Calu3 (cell line): Measurements from ENCODE around the gene AQP5. TPM values are rescaled to one million over a fixed set of nuclear protein-coding genes. Genes with fewer than 3 reads are reported as not detected.

Experiments used
- BruUV-seq: library from RNA; stranded (reverse); fragments of 400-500 nt; replicated peaks from 2 replicates; lab custom pipeline; 2021; lab: Mats Ljungman, UMichigan
- CTCF ChIA-PET: fragments of 300-600 bp; sonication (Branson Sonifier 250); formaldehyde crosslinking; loops from one replicate; lab custom pipeline; 2022; ENCODE audit warnings: antibody characterized with exemption; lab: Charles Lee
- DNase-seq: peaks from one replicate; pipeline ENCODE4 v3.0.0; 2022
- H3K27ac Mint-ChIP-seq: one replicate; pipeline ENCODE4 v1.8.0; 2022; ENCODE audit warnings: mixed read lengths; ENCODE audit not compliant: unreplicated experiment
- H3K27me3 Mint-ChIP-seq: one replicate; pipeline ENCODE4 v1.8.0; 2022; ENCODE audit warnings: mixed read lengths; ENCODE audit not compliant: unreplicated experiment
- H3K36me3 Mint-ChIP-seq: one replicate; pipeline ENCODE4 v1.8.0; 2022; ENCODE audit warnings: mild to moderate bottlenecking, moderate library complexity, mixed read lengths; ENCODE audit not compliant: insufficient read depth, unreplicated experiment
- H3K4me1 Mint-ChIP-seq: one replicate; pipeline ENCODE4 v1.8.0; 2022; ENCODE audit warnings: mild to moderate bottlenecking, low read depth, mixed read lengths; ENCODE audit not compliant: unreplicated experiment
- H3K4me3 Mint-ChIP-seq: one replicate; pipeline ENCODE4 v1.8.0; 2022; ENCODE audit warnings: mild to moderate bottlenecking, low read depth, moderate library complexity, mixed read lengths; ENCODE audit not compliant: unreplicated experiment
- H3K9me3 Mint-ChIP-seq: one replicate; pipeline ENCODE4 v1.8.0; 2022; ENCODE audit warnings: low read depth, mixed read lengths; ENCODE audit not compliant: unreplicated experiment
- CTCF ChIP-seq: fragments of 200-600 bp; IDR thresholded peaks from one replicate; pipeline ENCODE4 v1.8.0; 2022; ENCODE audit warnings: antibody characterized with exemption; ENCODE audit not compliant: unreplicated experiment
- intact Hi-C: fragments of 100-400 bp; cut with micrococcal nuclease; formaldehyde crosslinking; loops from one replicate; pipeline ENCODE4 v1.10.0; 2022; ENCODE audit not compliant: unreplicated experiment
- total RNA-seq: library from RNA; stranded (reverse); gene quantifications from 2 replicates; pipeline ENCODE4 v1.2.3, GENCODE V29; 2022

Gene AQP5
- total RNA-seq, 1 experiment from 2014 or later = 51.9 TPM

GRCh38 chr12:49953961-49954846 is 7.5 kb upstream of the AQP5 start:
- H3K36me3 Mint-ChIP-seq = no peaks in the 10 kb centered on the region
- CTCF ChIA-PET = no interaction called here
- H3K4me3 Mint-ChIP-seq = no peak overlapping the region
- no peaks in the 10 kb centered on the region for H3K9me3 Mint-ChIP-seq
- TF ChIP-seq CTCF = no peak
- intact Hi-C loops = no loop called here
- H3K4me1 Mint-ChIP-seq = peaks cover 13% of the 10 kb centered on the region
- DNase-seq = no peak
- BruUV-seq = no TSS peak
- no peak overlapping the region for H3K27ac Mint-ChIP-seq
- no peaks in the 10 kb centered on the region for H3K27me3 Mint-ChIP-seq

GRCh38 chr12:49954863-49955830 is 6.5 kb upstream of the AQP5 start:
- peaks cover 4% of the 10 kb centered on the region for H3K27me3 Mint-ChIP-seq
- intact Hi-C loops = no loop called here

GRCh38 chr12:49955899-49956662 is 5.6 kb upstream of the AQP5 start:
- Mint-ChIP-seq H3K36me3 (peaks cover 10% of the 10 kb centered on the region), H3K27ac (no peak overlapping the region), H3K4me1 (peaks cover 25% of the 10 kb centered on the region), H3K9me3 (no peaks in the 10 kb centered on the region), H3K4me3 (no peak overlapping the region), H3K27me3 (peaks cover 13% of the 10 kb centered on the region)
- CTCF ChIA-PET = no interaction called here
- TF ChIP-seq CTCF = no peak
- intact Hi-C loops = no loop called here
- BruUV-seq = no TSS peak
- no peak for DNase-seq

More at GRCh38 chr12:49954863-49955830, 6.5 kb upstream of the AQP5 start:
- Mint-ChIP-seq H3K9me3 (no peaks in the 10 kb centered on the region), H3K4me3 (no peak overlapping the region), H3K27ac (no peak overlapping the region), H3K36me3 (peaks cover 1% of the 10 kb centered on the region), H3K4me1 (peaks cover 17% of the 10 kb centered on the region)
- no peak for TF ChIP-seq CTCF
- DNase-seq = no peak
- CTCF ChIA-PET = no interaction called here
- BruUV-seq = no TSS peak
